MG63 (cell line): ENCODE data around the gene CSH1. TPM values are rescaled to one million over a fixed set of nuclear protein-coding genes. Genes with fewer than 3 reads are reported as not detected.
"Not testable (repeated sequence)": the region's sequence is repeated elsewhere in the genome, so short reads cannot be mapped to it uniquely, and the experiment has no call there.

ENCODE experiments used
- DNase-seq: peaks from one replicate; pipeline ENCODE4 v3.0.0-alpha.2; 2020
- H3K27me3 ChIP-seq: fragments of 250-450 bp; sonication (Bioruptor Pico); 2 replicates; pipeline ENCODE4 v1.5.1; 2020; ENCODE audit warnings: mild to moderate bottlenecking, moderate library complexity
- H3K36me3 ChIP-seq: fragments of 250-450 bp; sonication (Bioruptor Pico); 2 replicates; pipeline ENCODE4 v1.5.1; 2020; ENCODE audit warnings: mild to moderate bottlenecking, moderate library complexity
- H3K4me3 ChIP-seq: fragments of 250-450 bp; sonication (Bioruptor Pico); 2 replicates; pipeline ENCODE4 v1.5.1; 2020; ENCODE audit warnings: mild to moderate bottlenecking, moderate library complexity
- H3K9me3 ChIP-seq: fragments of 250-450 bp; sonication (Bioruptor Pico); 2 replicates; pipeline ENCODE4 v1.5.1; 2020; ENCODE audit warnings: mild to moderate bottlenecking, moderate library complexity
- total RNA-seq: library from RNA; depleted of rRNA; stranded (reverse); fragments of >200 nt; shearing (Covaris generic); gene quantifications from 2 replicates; pipeline ENCODE4 v1.2.3, GENCODE V29; 2014; ENCODE audit warnings: low replicate concordance

CSH1 gene
- total RNA-seq, 1 experiment from 2014 or later = not detected

- DNase-seq = no peak
- H3K4me3 ChIP-seq = no peak within 1 kb of the TSS
- no peaks in the 10 kb centered on the region for H3K36me3 ChIP-seq
- H3K27me3 ChIP-seq = no peaks in the 10 kb centered on the region; the same call in 1 of the 2 replicates
- no peaks in the 10 kb centered on the region for H3K9me3 ChIP-seq
Observed at GRCh38 chr17:63931981-63932561, 35.7 kb upstream of the CSH1 start, which contains the start of gene CD79B. CD79B (minus strand) TSS chr17:63932331; CDS start chr17:63932261, 70 bp downstream.

- Histone ChIP-seq H3K9me3 (no peaks in the 10 kb centered on the region), H3K27me3 (no peaks in the 10 kb centered on the region; the same call in 1 of the 2 replicates), H3K36me3 (no peaks in the 10 kb centered on the region), H3K4me3 (no peak overlapping the region)
- no peak for DNase-seq
Observed at GRCh38 chr17:63930951-63931575, 34.7 kb upstream of the CSH1 start.

GRCh38 chr17:63929860-63930766 is 33.7 kb upstream of the CSH1 start:
- Histone ChIP-seq H3K9me3 (no peaks in the 10 kb centered on the region), H3K36me3 (no peaks in the 10 kb centered on the region), H3K27me3 (no peaks in the 10 kb centered on the region), H3K4me3 (no peak overlapping the region)
- no peak for DNase-seq

GRCh38 chr17:63928966-63929695 is 32.8 kb upstream of the CSH1 start:
- no peak for DNase-seq
- Histone ChIP-seq H3K27me3 (no peaks in the 10 kb centered on the region), H3K4me3 (no peak overlapping the region), H3K9me3 (no peaks in the 10 kb centered on the region), H3K36me3 (no peaks in the 10 kb centered on the region)

GRCh38 chr17:63928172-63928666 is 31.8 kb upstream of the CSH1 start:
- H3K9me3 ChIP-seq = no peaks in the 10 kb centered on the region
- H3K36me3 ChIP-seq = no peaks in the 10 kb centered on the region
- no peak overlapping the region for H3K4me3 ChIP-seq
- no peak for DNase-seq
- no peaks in the 10 kb centered on the region for H3K27me3 ChIP-seq

- H3K27me3 ChIP-seq = no peaks in the 10 kb centered on the region
- no peak for DNase-seq
Observed at GRCh38 chr17:63927464-63928171, 31.2 kb upstream of the CSH1 start.

GRCh38 chr17:63926164-63926563 is 29.8 kb upstream of the CSH1 start:
- Histone ChIP-seq H3K4me3 (no peak overlapping the region), H3K27me3 (no peaks in the 10 kb centered on the region), H3K9me3 (no peaks in the 10 kb centered on the region), H3K36me3 (no peaks in the 10 kb centered on the region)
- DNase-seq = no peak

More at GRCh38 chr17:63927464-63928171, 31.2 kb upstream of the CSH1 start:
- Histone ChIP-seq H3K9me3 (no peaks in the 10 kb centered on the region), H3K4me3 (no peak overlapping the region), H3K36me3 (no peaks in the 10 kb centered on the region)

- H3K4me3 ChIP-seq = no peak overlapping the region
- H3K27me3 ChIP-seq = no peaks in the 10 kb centered on the region
- no peaks in the 10 kb centered on the region for H3K36me3 ChIP-seq
- H3K9me3 ChIP-seq = no peaks in the 10 kb centered on the region
- DNase-seq = no peak
Observed at GRCh38 chr17:63925615-63926014, 29.2 kb upstream of the CSH1 start.

- not testable (repeated sequence) for H3K27me3 ChIP-seq, H3K36me3 ChIP-seq, DNase-seq, H3K9me3 ChIP-seq, H3K4me3 ChIP-seq
Observed at GRCh38 chr17:63922402-63922801, 26.0 kb upstream of the CSH1 start.

GRCh38 chr17:63920779-63921178 is 24.4 kb upstream of the CSH1 start:
- DNase-seq, H3K4me3 ChIP-seq, H3K9me3 ChIP-seq, H3K36me3 ChIP-seq, H3K27me3 ChIP-seq: not testable (repeated sequence)

- H3K27me3 ChIP-seq, H3K4me3 ChIP-seq, H3K9me3 ChIP-seq, H3K36me3 ChIP-seq, DNase-seq: not testable (repeated sequence)
Observed at GRCh38 chr17:63920050-63920449, 23.7 kb upstream of the CSH1 start.

GRCh38 chr17:63919311-63919723 is 22.9 kb upstream of the CSH1 start:
- no peak overlapping the region for H3K4me3 ChIP-seq
- no peaks in the 10 kb centered on the region for H3K36me3 ChIP-seq
- no peaks in the 10 kb centered on the region for H3K9me3 ChIP-seq
- peak; percentile 51 for DNase-seq
- no peaks in the 10 kb centered on the region for H3K27me3 ChIP-seq

GRCh38 chr17:63918789-63919305 is 22.5 kb upstream of the CSH1 start, which contains the start of gene GH1:
GH1 (minus strand) TSS chr17:63918839; CDS start chr17:63918776, 63 bp downstream.
- not testable (repeated sequence) for H3K36me3 ChIP-seq, H3K4me3 ChIP-seq, H3K27me3 ChIP-seq, DNase-seq, H3K9me3 ChIP-seq

GRCh38 chr17:63918305-63918704 is 21.9 kb upstream of the CSH1 start:
- no peaks in the 10 kb centered on the region for H3K9me3 ChIP-seq
- H3K27me3 ChIP-seq = no peaks in the 10 kb centered on the region
- H3K4me3 ChIP-seq = no peak overlapping the region
- DNase-seq = no peak
- no peaks in the 10 kb centered on the region for H3K36me3 ChIP-seq

GRCh38 chr17:63917646-63918045 is 21.3 kb upstream of the CSH1 start:
- no peaks in the 10 kb centered on the region for H3K9me3 ChIP-seq
- no peaks in the 10 kb centered on the region for H3K36me3 ChIP-seq
- DNase-seq = no peak
- H3K27me3 ChIP-seq = no peaks in the 10 kb centered on the region
- no peak overlapping the region for H3K4me3 ChIP-seq

GRCh38 chr17:63917206-63917605 is 20.8 kb upstream of the CSH1 start:
- not testable (repeated sequence) for H3K4me3 ChIP-seq, H3K36me3 ChIP-seq, DNase-seq

More at GRCh38 chr17:63917206-63917605, 20.8 kb upstream of the CSH1 start:
- not testable (repeated sequence) for H3K9me3 ChIP-seq, H3K27me3 ChIP-seq
